ENCODE results near the gene TMEM131L. TPM values are rescaled to one million over a fixed set of nuclear protein-coding genes. Genes with fewer than 3 reads are reported as not detected.

The TMEM131L gene
- polyA plus RNA-seq, 1 experiment, result 6.0 TPM

DNA sequence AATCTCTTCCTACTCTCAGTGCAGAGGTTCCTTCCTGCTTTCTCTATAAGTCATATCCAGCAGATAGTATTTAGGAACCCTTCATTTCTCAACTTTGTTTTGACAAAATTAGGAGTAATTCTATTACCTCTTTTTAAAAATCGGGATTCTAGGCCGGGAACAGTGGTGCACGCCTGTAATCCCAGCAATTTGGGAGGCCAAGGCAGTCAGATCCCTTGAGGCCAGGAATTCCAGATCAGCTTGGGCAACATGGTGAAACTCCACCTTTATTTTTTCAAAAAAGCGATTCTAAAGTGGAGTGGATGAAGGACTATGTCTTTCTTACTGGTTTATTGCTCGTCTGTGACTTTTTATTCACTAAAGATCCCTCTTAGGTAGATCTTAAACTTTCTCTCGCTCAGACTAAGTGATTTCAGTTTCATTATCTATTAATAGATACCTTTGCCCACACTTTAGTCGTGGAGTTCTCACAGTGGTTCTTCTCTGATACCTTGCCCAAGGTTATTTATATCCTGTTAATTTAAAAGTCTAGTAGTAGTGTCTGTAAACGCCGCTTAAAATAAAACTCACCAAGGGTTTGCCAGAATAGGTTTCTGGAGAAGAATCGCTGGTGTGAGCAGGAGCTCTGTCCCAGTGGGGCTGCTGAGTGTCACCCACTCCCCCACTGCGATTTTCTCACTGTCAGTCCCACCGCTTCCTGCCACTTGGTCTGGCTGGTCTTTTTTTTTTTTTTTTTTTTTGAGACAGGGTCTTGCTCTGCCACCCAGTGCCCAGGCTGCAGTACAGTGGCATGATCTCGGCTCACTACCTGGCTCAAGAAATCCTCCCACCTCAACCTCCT lies 27.0 kb upstream of the TMEM131L start:
- Histone ChIP-seq H3K36me3 (ENCODE audit: control insufficient read depth, insufficient read depth, low read length) (no peaks in the 10 kb centered on the region), H3K4me3 (ENCODE audit: low read depth, low read length) (no peak overlapping the region), H3K27me3 (ENCODE audit: control insufficient read depth, insufficient read depth, low read length) (no peaks in the 10 kb centered on the region)
- TF ChIP-seq, protein P1, sequence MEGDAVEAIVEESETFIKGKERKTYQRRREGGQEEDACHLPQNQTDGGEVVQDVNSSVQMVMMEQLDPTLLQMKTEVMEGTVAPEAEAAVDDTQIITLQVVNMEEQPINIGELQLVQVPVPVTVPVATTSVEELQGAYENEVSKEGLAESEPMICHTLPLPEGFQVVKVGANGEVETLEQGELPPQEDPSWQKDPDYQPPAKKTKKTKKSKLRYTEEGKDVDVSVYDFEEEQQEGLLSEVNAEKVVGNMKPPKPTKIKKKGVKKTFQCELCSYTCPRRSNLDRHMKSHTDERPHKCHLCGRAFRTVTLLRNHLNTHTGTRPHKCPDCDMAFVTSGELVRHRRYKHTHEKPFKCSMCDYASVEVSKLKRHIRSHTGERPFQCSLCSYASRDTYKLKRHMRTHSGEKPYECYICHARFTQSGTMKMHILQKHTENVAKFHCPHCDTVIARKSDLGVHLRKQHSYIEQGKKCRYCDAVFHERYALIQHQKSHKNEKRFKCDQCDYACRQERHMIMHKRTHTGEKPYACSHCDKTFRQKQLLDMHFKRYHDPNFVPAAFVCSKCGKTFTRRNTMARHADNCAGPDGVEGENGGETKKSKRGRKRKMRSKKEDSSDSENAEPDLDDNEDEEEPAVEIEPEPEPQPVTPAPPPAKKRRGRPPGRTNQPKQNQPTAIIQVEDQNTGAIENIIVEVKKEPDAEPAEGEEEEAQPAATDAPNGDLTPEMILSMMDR (IDR thresholded peaks at IDR 0.05; ENCODE audit: insufficient read depth, low read depth, low read length), result no peak
- CTCF ChIA-PET, result no interaction called here
- DNase-seq (ENCODE audit: low read depth), result no peak
- POLR2A ChIA-PET, result no interaction called here

DNA sequence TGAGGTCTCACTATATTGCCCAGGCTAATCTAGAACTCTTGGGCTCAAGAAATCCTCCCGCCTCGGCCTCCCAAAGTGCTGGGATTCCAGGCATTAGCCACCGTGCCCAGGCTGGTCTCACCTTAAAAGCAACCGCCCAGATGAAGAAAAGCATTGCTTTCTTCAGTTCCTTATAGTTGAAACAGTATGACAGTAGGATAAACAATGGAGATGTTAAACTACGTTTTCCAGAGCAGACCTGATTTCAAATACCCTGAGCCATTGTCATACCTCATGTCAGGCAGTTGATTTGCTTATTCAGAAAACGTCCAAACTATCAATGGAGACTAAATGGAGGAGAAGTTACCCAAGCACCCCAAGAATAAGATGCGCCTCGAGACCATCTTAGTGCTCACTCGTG lies 26.3 kb upstream of the TMEM131L start:
- ChIA-PET CTCF (no interaction called here), POLR2A (no interaction called here)
- H3K36me3 ChIP-seq (ENCODE audit: control insufficient read depth, insufficient read depth, low read length), result no peaks in the 10 kb centered on the region
- H3K27me3 ChIP-seq (ENCODE audit: control insufficient read depth, insufficient read depth, low read length), result no peaks in the 10 kb centered on the region
- TF ChIP-seq, protein P1 (IDR thresholded peaks at IDR 0.05; ENCODE audit: insufficient read depth, low read depth, low read length), result no peak
- DNase-seq (ENCODE audit: low read depth), result no peak
- no peak overlapping the region for H3K4me3 ChIP-seq (ENCODE audit: low read depth, low read length)

DNA sequence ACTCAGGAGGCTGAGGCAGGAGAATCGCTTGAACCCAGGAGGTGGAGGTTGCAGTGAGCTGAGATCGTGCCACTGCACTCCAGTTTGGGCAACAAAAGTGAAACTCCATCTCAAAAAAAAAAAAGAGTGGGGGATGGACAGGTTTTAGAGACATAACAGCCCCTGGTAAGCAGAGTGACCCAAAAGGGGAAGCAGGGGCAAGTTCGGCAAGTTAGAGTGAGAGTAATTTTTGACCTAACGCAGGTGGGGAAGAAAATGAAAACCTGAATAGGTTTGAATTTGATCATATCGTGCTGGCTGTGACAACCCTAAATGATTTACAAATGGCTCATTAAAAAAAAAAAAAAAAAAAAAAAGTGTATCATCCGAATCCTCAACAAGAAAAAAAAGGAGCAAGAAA lies 25.7 kb upstream of the TMEM131L start:
- TF ChIP-seq, protein P1 (IDR thresholded peaks at IDR 0.05; ENCODE audit: insufficient read depth, low read depth, low read length), result no peak
- CTCF ChIA-PET, result no interaction called here
- no peaks in the 10 kb centered on the region for H3K27me3 ChIP-seq (ENCODE audit: control insufficient read depth, insufficient read depth, low read length)
- DNase-seq (ENCODE audit: low read depth), result no peak
- H3K4me3 ChIP-seq (ENCODE audit: low read depth, low read length), result no peak overlapping the region
- POLR2A ChIA-PET, result no interaction called here
- H3K36me3 ChIP-seq (ENCODE audit: control insufficient read depth, insufficient read depth, low read length), result no peaks in the 10 kb centered on the region

DNA sequence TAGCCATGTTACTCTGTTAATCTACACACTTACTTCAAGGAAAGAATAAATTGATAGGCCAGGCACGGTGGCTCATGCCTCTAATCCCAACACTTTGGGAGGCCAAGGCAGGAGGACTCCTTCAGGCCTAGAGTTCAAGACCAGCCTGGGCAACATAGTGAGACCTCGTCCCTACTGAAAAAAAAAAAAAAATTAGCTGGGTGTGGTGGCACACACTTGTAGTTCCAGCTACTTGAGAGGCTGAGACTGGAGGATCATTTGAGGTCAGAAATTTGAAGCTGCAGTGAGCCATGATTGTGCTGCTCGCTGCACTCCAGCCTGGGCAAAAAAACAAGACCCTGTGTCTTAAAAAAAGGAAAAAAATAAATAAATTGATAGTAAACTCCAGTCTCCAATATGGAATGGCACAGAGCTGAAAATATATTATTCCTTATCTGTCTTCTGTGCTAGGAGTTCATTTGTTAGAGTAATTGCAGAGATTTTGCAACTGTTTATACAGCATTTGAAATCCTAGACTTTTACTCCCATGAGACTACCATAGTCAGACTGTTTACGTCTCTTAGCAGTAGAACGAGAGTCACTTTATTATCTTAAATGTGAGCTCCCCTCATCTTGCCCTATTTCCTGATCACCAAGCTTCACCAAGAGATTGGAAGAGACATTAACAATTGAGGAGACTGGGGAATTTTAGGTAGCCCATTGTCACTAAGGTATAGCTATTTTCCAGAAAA lies 18.8 kb upstream of the TMEM131L start:
- TF ChIP-seq, protein P1 (IDR thresholded peaks at IDR 0.05; ENCODE audit: insufficient read depth, low read depth, low read length), result no peak
- POLR2A ChIA-PET, result interaction anchor here (0.6 kb wide), 1 partner anchor 173 kb away, joined by 4 read pairs; no protein-coding TSS in a partner anchor
- no peak overlapping the region for H3K4me3 ChIP-seq (ENCODE audit: low read depth, low read length)
- DNase-seq (ENCODE audit: low read depth), result no peak
- no peaks in the 10 kb centered on the region for H3K27me3 ChIP-seq (ENCODE audit: control insufficient read depth, insufficient read depth, low read length)
- no peaks in the 10 kb centered on the region for H3K36me3 ChIP-seq (ENCODE audit: control insufficient read depth, insufficient read depth, low read length)
- CTCF ChIA-PET, result interaction anchor here (1.0 kb wide), 2 partner anchors 18 to 35 kb away, joined by 3 read pairs; no protein-coding TSS in a partner anchor

DNA sequence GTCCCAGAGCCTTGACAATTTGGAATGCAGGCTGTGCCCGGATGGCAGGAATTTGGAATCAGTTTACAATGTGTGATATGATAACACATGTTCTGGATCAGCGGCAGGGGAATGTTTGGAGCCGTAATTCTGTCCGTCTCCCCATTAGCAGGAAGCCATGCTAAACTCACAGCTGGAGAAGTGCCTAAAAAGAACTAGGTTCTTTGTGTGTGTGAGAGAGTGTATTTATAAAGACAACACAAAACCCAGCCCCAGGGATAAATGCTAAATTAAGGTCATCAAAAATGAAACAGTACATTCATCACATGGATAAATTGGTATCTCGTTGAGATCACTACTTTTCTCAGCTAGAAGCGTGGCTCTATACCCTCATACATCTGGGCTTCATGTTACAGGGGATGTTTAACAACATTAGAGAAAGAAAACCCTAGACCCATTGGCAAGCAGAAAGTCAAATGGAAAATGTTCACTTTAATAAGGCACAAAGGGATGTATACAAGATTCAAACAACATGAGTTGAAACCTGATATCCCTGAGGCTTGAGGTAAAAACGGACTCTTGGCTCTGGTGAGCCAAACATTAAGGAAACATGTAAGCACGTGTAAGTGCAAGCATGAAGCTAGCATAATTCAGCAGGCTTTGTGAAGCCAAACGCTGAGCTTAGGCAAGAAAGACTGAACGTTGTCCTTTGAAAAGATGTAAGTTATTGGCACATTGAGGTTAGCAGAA lies 18.0 kb upstream of the TMEM131L start:
- no peaks in the 10 kb centered on the region for H3K36me3 ChIP-seq (ENCODE audit: control insufficient read depth, insufficient read depth, low read length)
- DNase-seq (ENCODE audit: low read depth), result no peak
- TF ChIP-seq, protein P1 (IDR thresholded peaks at IDR 0.05; ENCODE audit: insufficient read depth, low read depth, low read length), result no peak
- ChIA-PET POLR2A (no interaction called here), CTCF (no interaction called here)
- no peaks in the 10 kb centered on the region for H3K27me3 ChIP-seq (ENCODE audit: control insufficient read depth, insufficient read depth, low read length)
- H3K4me3 ChIP-seq (ENCODE audit: low read depth, low read length), result no peak overlapping the region
